ENCODE data around the gene TMEM233. TPM values are rescaled to one million over a fixed set of nuclear protein-coding genes. Genes with fewer than 3 reads are reported as not detected.

TMEM233 gene
- total RNA-seq, 1 experiment from 2014 or later = not detected

DNA sequence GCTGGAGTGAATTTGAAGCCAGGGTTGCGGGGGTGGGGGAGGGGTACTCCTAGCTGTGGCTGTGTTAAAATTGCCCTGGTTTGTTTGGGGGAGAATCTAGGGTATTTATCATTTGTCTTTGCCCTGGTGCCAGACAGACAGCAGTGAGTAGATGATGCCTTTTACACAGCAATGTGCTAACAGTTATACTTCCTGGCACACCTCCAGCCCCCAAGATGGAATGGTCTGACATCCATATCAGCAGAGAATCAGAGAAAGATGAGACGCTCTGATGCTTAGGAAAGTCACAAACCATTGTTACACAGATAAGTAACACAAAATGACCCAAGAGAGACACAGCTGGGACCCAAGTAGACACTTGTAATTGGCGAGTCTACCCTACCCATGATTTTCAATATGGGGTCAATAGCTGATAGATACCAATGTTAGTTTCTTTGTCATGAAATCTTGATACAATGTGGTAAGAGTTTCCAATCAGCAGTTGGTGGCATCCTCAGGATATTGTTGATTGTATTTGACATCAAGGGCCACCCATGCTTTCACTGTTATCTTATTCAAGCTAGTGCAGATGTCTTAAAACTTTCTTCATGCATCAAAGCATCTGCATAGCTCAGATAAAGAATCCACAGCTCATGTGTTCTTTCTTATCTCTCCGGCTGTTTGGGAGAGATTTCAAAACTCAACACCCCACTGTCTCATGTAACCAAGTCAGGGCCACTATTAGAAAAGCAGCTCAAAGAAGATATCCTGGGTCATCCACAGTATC, 71.8 kb downstream of the TMEM233 start:
- no peak for DNase-seq
- Mint-ChIP-seq H3K9me3 (ENCODE audit: low read depth, unreplicated experiment) (no peaks in the 10 kb centered on the region), H3K36me3 (ENCODE audit: insufficient read depth, unreplicated experiment) (peaks cover 31% of the 10 kb centered on the region), H3K27me3 (ENCODE audit: unreplicated experiment) (peaks cover 13% of the 10 kb centered on the region), H3K4me1 (ENCODE audit: low read depth, unreplicated experiment) (peaks cover 16% of the 10 kb centered on the region), H3K4me3 (ENCODE audit: low read depth, unreplicated experiment) (no peak overlapping the region), H3K27ac (ENCODE audit: unreplicated experiment) (no peak overlapping the region)
- intact Hi-C loops (cut with micrococcal nuclease; ENCODE audit: unreplicated experiment) = no loop called here
- no TSS peak for BruUV-seq (replicated peaks)
- no peak for TF ChIP-seq CTCF (IDR thresholded peaks at IDR 0.05; ENCODE audit: unreplicated experiment)
- CTCF ChIA-PET = no interaction called here

DNA sequence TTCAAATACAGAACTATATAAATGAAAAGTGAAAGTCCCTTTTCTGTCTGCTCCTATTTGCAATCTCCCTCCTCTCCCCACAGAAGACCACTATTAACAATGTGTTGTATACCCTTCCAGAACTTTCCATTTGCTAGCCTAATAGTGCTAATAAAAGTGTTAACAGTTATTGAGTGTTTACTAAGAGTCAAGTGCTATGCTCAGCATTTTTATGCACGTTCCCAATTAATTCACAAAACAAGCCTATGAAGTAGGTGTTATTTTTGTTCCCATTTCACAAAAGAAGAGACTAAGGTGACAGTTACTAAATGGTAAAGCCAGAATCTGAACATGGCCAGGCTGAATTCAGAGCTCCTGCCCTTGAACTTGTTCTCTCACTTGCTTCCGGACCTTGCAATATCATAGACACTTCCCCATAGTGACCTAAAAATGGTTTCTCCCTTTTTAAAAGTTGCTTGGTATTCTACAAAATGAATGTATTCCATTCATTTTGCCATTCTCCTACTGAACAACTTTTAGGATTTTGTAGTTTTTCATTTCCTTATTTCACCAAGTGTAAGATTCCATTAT, 72.7 kb downstream of the TMEM233 start:
- intact Hi-C loops (cut with micrococcal nuclease; ENCODE audit: unreplicated experiment) = no loop called here
- no peak for DNase-seq
- no peak for TF ChIP-seq CTCF (IDR thresholded peaks at IDR 0.05; ENCODE audit: unreplicated experiment)
- BruUV-seq (replicated peaks) = no TSS peak
- Mint-ChIP-seq H3K27ac (ENCODE audit: unreplicated experiment) (no peak overlapping the region), H3K4me3 (ENCODE audit: low read depth, unreplicated experiment) (no peak overlapping the region), H3K27me3 (ENCODE audit: unreplicated experiment) (peaks cover 13% of the 10 kb centered on the region), H3K4me1 (ENCODE audit: low read depth, unreplicated experiment) (peaks cover 25% of the 10 kb centered on the region), H3K36me3 (ENCODE audit: insufficient read depth, unreplicated experiment) (peaks cover 41% of the 10 kb centered on the region), H3K9me3 (ENCODE audit: low read depth, unreplicated experiment) (no peaks in the 10 kb centered on the region)
- CTCF ChIA-PET = no interaction called here

GRCh38 chr12:119666900-119667576, 73.5 kb downstream of the TMEM233 start:
- no peaks in the 10 kb centered on the region for H3K9me3 Mint-ChIP-seq (ENCODE audit: low read depth, unreplicated experiment)
- H3K27ac Mint-ChIP-seq (ENCODE audit: unreplicated experiment) = peak overlapping the region; percentile 83
- CTCF ChIA-PET = interaction anchor here (0.8 to 1.7 kb wide), 5 partner anchors 9 to 223 kb away, joined by 3 to 7 read pairs (median 4); no protein-coding TSS in a partner anchor
- H3K4me1 Mint-ChIP-seq (ENCODE audit: low read depth, unreplicated experiment) = peaks cover 32% of the 10 kb centered on the region
- H3K4me3 Mint-ChIP-seq (ENCODE audit: low read depth, unreplicated experiment) = peak overlapping the region; percentile 91
- no peak for DNase-seq
- BruUV-seq (replicated peaks) = no TSS peak
- intact Hi-C loops (cut with micrococcal nuclease; ENCODE audit: unreplicated experiment) = no loop called here
- H3K36me3 Mint-ChIP-seq (ENCODE audit: insufficient read depth, unreplicated experiment) = peaks cover 47% of the 10 kb centered on the region
- H3K27me3 Mint-ChIP-seq (ENCODE audit: unreplicated experiment) = peaks cover 8% of the 10 kb centered on the region
- TF ChIP-seq CTCF (IDR thresholded peaks at IDR 0.05; ENCODE audit: unreplicated experiment) = no peak

- intact Hi-C loops (cut with micrococcal nuclease; ENCODE audit: unreplicated experiment) = no loop called here
- Mint-ChIP-seq H3K9me3 (ENCODE audit: low read depth, unreplicated experiment) (no peaks in the 10 kb centered on the region), H3K27me3 (ENCODE audit: unreplicated experiment) (peaks cover 1% of the 10 kb centered on the region), H3K36me3 (ENCODE audit: insufficient read depth, unreplicated experiment) (peaks cover 54% of the 10 kb centered on the region), H3K27ac (ENCODE audit: unreplicated experiment) (peak within 1 kb of the TSS; percentile 83), H3K4me3 (ENCODE audit: low read depth, unreplicated experiment) (peak within 1 kb of the TSS; percentile 91), H3K4me1 (ENCODE audit: low read depth, unreplicated experiment) (peaks cover 40% of the 10 kb centered on the region)
- peak; percentile 86 for TF ChIP-seq CTCF (IDR thresholded peaks at IDR 0.05; ENCODE audit: unreplicated experiment)
- CTCF ChIA-PET = interaction anchor here (0.8 to 1.7 kb wide), 5 partner anchors 9 to 224 kb away, joined by 3 to 7 read pairs (median 4); no protein-coding TSS in a partner anchor
- peak; percentile 99 for DNase-seq
- BruUV-seq (replicated peaks) = no TSS peak
Measured at GRCh38 chr12:119667577-119668323, 74.2 kb downstream of the TMEM233 start, which contains the start of gene PRKAB1. Gene PRKAB1 (plus strand): TSS chr12:119668133. CDS start chr12:119668245, 112 bp downstream.
